Thoracic aorta (tissue), 2 donors: ENCODE data around the gene MATN4. TPM values are rescaled to one million over a fixed set of nuclear protein-coding genes. Genes with fewer than 3 reads are reported as not detected.
"Not testable (repeated sequence)": the region's sequence is repeated elsewhere in the genome, so short reads cannot be mapped to it uniquely, and the experiment has no call there.

Experiments used
- ATAC-seq: fragments of 150-250 bp; one replicate; pipeline ENCODE4 v1.8.0; 2017; ENCODE audit warnings: low read depth; ENCODE audit not compliant: insufficient number of reproducible peaks, low FRiP score
- DNase-seq: peaks from one replicate; pipeline ENCODE4 v3.0.0-alpha.2; 2020; ENCODE audit warnings: low spot score
- H3K27ac ChIP-seq, 2 donors: fragments of 200-600 bp; sonication (generic); 1 replicate in 1 of 2; 2 replicates in 1 of 2; pipeline ENCODE4 v1.5.1; 2016; ENCODE audit warnings: mild to moderate bottlenecking in 2 of 2, moderate library complexity in 2 of 2
- H3K27me3 ChIP-seq: fragments of 200-600 bp; sonication (generic); replicated peaks from 2 replicates; pipeline ENCODE4 v1.6.0; 2016; ENCODE audit warnings: mild to moderate bottlenecking; ENCODE audit not compliant: insufficient read depth
- H3K36me3 ChIP-seq: fragments of 200-600 bp; sonication (generic); one replicate; pipeline ENCODE4 v1.5.1; 2016
- H3K4me1 ChIP-seq, 2 donors: fragments of 200-600 bp; sonication (generic); 1 replicate in 1 of 2; 2 replicates in 1 of 2; pipeline versions ENCODE4 v1.5.1 to v1.6.0; 2016; ENCODE audit warnings: low read depth in 2 of 2, mild to moderate bottlenecking in 1 of 2; ENCODE audit not compliant: control insufficient read depth in 1 of 2
- H3K4me3 ChIP-seq: fragments of 200-600 bp; sonication (generic); 2 replicates; pipeline ENCODE4 v1.5.1; 2016; ENCODE audit warnings: mild to moderate bottlenecking
- H3K9me3 ChIP-seq: fragments of 200-600 bp; sonication (generic); 2 replicates; pipeline ENCODE4 v1.5.1; 2016
- total RNA-seq, 2 donors: library from RNA; depleted of rRNA; stranded (reverse); fragments of >200 nt; gene quantifications; one replicate each; pipeline versions ENCODE4 v1.1.0 to v1.2.3, GENCODE V29; 2016
- TF ChIP-seq, protein P1 (sequence below): fragments of 200-600 bp; sonication (generic); IDR thresholded peaks from one replicate; pipeline ENCODE4 v1.5.1; 2019; ENCODE audit warnings: antibody characterized with exemption

The MATN4 gene
- total RNA-seq, 2 donors from 2014 or later = 0.27 TPM; not detected in 1

DNA sequence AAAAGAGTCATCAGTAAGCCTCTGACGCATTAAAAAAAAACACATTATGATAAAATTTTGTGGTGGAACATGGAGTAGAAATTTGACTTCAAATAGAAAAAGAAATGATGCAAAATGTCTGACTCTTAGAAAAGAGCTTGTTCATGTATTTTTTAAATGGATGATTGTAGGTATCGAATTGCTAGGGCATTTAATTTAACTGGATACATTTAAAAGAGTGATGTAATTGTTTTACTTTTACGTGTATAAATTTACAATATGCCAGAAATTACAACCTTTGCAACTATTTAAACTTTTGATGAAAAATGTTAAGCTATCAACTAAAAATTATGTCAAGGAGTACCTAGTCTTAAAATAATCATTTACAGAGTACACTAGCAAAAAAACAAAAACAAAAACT lies 44.6 kb upstream of the MATN4 start:
- Histone ChIP-seq H3K4me1 (peaks cover 13 to 14% of the 10 kb centered on the region in 2 donors), H3K9me3 (no peaks in the 10 kb centered on the region), H3K36me3 (no peaks in the 10 kb centered on the region), H3K4me3 (no peak overlapping the region), H3K27me3 (no peaks in the 10 kb centered on the region), H3K27ac (no peak overlapping the region)
- DNase-seq (no peak), ATAC-seq (no peak)
- TF ChIP-seq, protein P1, sequence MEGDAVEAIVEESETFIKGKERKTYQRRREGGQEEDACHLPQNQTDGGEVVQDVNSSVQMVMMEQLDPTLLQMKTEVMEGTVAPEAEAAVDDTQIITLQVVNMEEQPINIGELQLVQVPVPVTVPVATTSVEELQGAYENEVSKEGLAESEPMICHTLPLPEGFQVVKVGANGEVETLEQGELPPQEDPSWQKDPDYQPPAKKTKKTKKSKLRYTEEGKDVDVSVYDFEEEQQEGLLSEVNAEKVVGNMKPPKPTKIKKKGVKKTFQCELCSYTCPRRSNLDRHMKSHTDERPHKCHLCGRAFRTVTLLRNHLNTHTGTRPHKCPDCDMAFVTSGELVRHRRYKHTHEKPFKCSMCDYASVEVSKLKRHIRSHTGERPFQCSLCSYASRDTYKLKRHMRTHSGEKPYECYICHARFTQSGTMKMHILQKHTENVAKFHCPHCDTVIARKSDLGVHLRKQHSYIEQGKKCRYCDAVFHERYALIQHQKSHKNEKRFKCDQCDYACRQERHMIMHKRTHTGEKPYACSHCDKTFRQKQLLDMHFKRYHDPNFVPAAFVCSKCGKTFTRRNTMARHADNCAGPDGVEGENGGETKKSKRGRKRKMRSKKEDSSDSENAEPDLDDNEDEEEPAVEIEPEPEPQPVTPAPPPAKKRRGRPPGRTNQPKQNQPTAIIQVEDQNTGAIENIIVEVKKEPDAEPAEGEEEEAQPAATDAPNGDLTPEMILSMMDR = no peak

DNA sequence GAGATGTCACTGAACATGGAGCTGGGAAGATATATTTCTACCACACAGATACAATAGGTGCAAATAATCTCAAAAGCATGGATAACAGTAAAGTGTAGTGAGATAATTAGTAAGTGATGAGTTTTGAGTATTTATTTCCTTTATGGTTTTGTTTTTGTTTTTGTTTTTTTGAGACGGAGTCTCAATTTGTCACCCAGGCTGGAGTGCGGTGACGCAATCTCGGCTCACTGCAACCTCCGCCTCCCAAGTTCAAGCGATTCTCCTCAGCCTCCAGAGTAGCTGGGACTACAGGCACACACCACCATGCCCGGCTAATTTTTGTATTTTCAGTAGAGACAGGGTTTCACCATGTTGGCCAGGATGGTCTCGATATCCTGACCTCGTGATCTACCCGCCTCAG lies 42.7 kb upstream of the MATN4 start:
- not testable (repeated sequence) for H3K27ac ChIP-seq, H3K27me3 ChIP-seq, H3K36me3 ChIP-seq, H3K4me3 ChIP-seq, ATAC-seq, H3K9me3 ChIP-seq, DNase-seq
- peaks cover 12 to 23% of the 10 kb centered on the region in 2 donors for H3K4me1 ChIP-seq

DNA sequence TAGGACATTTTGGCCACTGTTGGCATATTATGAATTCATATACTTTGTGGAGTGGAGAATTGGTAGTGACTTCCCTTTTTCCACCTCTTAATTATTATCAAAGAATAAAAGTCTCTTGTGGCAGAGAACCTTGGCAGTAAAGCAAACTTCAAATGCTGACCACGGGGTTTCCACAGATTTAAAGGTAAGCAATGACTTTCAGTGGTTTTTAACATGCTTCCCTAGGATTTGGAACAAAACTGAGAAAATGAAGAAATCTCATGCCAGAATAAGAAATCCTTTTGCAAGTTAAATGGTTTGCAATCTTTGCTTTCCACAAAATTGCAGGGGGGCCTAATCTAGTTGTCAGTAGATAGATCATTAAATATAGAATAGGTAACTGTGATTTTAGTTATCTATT lies 42.1 kb upstream of the MATN4 start:
- ATAC-seq = no peak
- no peak overlapping the region for H3K4me3 ChIP-seq
- DNase-seq = no peak
- TF ChIP-seq, protein P1 = no peak
- no peaks in the 10 kb centered on the region for H3K36me3 ChIP-seq
- H3K4me1 ChIP-seq = peaks cover 16 to 29% of the 10 kb centered on the region in 2 donors
- H3K27me3 ChIP-seq = no peaks in the 10 kb centered on the region
- H3K27ac ChIP-seq = no peak overlapping the region
- H3K9me3 ChIP-seq = no peaks in the 10 kb centered on the region

DNA sequence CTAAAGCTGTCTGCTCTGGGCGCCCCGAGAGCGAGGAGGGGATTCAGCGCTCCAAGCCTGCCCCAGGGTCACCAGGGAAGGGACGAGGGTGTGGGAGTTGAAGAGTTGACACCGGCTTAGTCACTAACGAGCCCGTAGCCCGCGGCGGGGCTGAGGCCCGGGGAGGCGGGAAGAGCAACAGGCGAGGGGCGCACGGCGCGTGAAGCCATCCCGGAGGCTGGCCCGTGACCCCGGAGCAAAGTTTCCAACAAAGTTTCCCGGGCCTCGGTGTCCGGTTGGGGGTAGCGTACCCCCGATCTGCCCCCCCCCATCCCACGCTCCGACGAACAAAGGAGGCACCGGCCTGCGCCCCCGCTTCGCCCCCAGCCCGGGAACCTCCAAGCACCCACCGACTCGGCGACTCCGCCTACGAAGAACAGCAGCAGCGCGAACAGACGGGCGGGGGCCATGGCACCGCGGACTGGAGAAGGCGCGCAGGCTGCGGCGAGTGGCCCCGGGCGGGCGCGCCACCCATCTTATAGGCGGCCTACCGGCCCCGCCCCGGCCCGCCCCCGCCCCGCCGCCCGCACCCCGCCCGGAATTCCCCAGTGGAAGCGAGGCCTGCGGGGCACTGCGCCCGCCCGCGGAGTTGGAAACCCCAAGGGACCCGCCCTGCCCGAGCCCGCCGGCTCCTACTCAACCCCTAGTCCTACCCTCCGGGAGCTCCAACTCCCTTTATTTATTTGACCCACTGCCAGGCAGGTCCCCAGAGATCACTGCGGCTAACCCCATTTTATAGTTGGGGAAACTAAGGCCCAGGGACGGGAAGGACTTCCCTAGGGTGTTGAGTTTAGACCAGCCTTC lies 40.1 kb upstream of the MATN4 start, which contains the start of gene SDC4:
Gene SDC4, minus strand, starts transcription at position 489 of the 843 bp plus-strand sequence. Its CDS starts 40 bp downstream, at position 449.
- no peaks in the 10 kb centered on the region for H3K27me3 ChIP-seq
- no peaks in the 10 kb centered on the region for H3K36me3 ChIP-seq
- DNase-seq (no peak), ATAC-seq (peak; percentile 39)
- TF ChIP-seq, protein P1 = no peak
- peaks cover 31 to 49% of the 10 kb centered on the region in 2 donors for H3K4me1 ChIP-seq
- H3K9me3 ChIP-seq = no peaks in the 10 kb centered on the region
- peak within 1 kb of the TSS; percentile 85 for H3K4me3 ChIP-seq
- peak within 1 kb of the TSS; percentile 93 to 96 for H3K27ac ChIP-seq

DNA sequence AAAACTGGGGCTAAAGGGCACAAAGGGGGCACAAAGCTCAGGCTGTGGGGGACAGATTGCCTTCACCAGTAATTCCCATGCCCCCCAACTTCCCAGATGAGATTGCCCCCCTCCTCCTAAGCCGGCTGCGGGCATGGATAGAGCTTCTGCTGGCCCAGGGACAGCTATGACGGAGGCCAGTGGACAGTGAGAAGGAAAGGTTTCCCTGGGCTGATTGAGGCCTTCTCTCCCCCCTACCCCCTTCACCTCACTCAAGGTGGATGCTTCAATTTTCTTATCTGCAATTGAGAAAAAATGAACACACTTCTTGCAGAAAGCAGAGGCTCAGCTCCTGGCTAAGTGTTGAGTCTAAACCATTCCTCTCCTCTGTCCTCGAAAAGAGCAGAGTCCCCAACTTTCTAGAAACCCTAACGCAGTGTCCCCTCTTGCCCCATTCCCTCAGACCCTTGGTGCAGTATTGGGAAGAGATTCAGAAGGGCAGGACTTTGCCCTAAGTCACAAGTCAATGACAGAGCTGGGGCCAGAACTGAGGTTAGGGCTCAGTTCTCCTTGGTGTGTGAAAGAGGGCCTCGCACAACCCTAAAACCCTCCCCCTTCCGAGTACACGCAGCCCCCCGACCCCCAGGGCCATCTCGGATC lies 39.3 kb upstream of the MATN4 start:
- DNase-seq = no peak
- H3K4me1 ChIP-seq = peaks cover 39 to 56% of the 10 kb centered on the region in 2 donors
- H3K27me3 ChIP-seq = no peaks in the 10 kb centered on the region
- no peak for ATAC-seq
- H3K27ac ChIP-seq = peak overlapping the region; percentile 93 to 96
- H3K36me3 ChIP-seq = no peaks in the 10 kb centered on the region
- TF ChIP-seq, protein P1 = no peak
- peak overlapping the region; percentile 85 for H3K4me3 ChIP-seq
- no peaks in the 10 kb centered on the region for H3K9me3 ChIP-seq
